NCI-H1105 treated with DMSO at 0.1 percent for 48 hours (cell line): ENCODE data around the gene BICRA.
A peak's percentile ranks its signal among the peaks of the same experiment; 100 is the strongest.
"Not testable (repeated sequence)": the region's sequence is repeated elsewhere in the genome, so short reads cannot be mapped to it uniquely, and the experiment has no call there.

Experiments used
- DNase-seq: peaks from one replicate; lab custom pipeline; 2025; lab: John Stamatoyannopoulos, UW

BICRA gene

DNA sequence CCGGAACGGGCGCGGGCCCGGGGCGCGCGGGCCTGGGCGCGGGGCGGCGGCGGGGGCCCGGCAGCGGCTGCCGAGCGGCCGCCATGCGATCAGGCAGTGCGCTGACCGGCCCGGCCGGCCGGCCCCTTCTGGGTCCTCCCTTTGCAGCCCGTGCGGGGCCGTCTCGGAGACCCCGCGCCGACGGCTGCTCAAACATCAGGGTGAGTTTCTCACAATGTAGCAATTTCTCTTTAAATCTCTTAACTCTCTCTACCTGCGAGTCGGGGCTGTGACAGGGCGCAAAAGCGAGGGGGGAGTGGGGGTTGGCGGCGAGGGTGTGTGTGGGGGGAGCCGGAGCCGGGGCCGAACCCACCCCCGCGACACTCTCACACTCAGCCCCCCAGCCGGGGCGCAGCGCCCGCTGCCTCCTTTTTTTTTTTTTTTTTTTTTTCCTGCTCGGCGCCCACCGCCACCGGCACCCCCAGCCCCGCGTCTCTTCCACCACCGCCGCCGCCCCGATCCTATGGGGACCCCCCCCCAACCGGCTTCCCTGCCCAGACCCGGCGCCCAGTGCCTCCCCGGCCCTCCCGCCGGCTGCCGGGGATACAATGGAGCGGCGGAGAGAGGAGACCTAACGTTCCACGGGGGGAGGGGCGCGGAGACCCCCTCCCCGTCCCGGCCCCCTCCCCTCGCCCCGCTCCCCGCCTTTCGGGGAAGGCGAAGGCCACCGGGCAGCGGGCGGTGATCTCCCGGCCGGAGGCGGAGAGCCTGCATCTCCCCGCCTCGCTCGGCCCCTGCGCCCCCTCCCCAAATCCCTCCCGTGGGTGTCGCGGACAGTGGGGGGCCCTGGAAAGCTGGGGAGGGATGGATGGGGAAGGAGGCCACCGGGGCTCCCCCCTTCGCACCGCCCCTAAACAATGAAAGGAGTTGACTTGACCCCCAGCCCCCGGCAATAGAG is at the start of gene BICRA:
BICRA (plus strand) TSS at position 166 of the 937 bp plus-strand sequence. CDS start 64,441 bp downstream, outside the sequence.
- peak; percentile 74 for DNase-seq

DNA sequence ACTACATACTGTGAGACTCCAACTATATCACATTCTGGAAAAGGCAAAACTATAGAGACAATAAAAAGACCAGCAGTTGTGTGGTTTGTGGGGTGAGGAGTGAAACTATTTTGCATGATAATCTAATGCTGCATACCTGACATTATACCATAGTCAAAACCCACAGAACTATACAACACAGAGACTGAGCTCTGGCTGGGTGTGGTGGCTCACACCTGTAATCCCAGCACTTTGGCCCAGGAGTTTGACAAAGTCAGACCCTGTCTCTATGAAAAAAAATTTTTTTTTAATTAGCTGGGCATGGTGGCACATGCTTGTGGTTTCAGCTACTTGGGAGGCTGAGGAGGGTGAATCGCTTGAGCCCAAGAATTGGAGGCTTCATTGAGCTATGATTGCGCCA is 47.9 kb upstream of the BICRA start:
- DNase-seq: no peak

DNA sequence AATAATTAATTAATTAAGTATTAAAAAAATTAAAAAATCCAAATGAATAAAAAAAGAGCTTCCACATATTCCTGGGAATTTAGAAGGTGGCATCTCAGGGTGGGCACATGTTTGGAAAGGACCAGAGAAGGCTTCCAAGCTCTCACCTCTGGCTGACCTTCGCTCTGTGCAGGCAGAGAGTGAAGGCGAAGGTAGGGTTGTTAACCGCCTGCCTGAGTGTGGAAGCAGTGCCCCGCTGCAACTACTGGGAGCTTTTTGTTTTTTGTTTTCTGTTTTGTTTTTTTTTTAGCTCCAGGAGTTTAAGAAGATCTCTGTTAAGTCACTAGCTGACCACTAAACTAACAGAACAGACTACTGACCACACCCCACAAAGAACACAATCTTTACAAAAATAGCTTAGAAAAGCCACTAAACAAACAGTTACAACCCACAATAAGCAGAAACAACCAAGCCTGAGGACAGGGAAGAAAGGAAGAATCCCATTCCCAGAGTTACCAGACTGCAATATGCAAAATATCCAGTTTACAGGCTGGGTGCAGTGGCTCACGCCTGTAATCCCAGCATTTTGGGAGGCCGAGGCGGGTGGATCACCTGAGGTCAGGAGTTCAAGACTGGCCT is 47.4 kb upstream of the BICRA start:
- no peak for DNase-seq

DNA sequence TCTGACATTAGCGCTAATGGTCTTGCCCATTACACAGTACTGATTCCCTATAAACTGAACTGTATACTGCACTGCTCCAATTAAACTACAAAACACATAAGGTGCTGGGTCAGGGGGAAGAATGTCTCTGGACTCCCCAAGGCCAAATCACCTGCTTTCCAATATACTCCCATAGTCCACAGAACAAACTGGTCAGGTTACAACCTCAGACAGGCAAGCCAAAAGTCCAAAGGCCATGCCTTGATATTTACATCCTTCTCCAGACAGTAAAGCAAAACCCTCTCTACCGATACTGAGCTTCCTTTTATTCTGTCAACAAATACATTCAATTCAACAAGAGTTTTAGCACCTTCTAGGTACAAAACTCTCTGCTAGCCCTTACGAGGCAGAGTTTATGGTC is 44.9 kb upstream of the BICRA start:
- no peak for DNase-seq

DNA sequence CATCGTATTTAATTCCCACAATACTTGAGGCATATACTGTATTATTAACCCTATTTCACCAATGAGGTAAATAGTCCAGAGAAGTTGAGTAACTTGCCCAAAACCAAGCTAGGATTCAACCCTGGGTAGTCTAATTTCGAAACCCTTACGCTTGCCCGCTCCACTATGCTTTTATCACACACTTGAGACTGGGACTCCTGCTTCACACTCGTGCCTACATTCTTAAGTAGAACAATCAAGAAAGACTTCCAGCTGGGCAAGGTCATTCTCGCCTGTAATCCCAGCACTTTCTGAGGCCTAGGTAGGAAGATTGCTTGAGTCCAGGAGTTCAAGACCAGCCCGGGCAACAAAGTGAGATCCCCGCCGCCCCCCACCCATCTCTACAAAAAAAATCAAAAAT is 39.6 kb upstream of the BICRA start:
- no peak for DNase-seq

DNA sequence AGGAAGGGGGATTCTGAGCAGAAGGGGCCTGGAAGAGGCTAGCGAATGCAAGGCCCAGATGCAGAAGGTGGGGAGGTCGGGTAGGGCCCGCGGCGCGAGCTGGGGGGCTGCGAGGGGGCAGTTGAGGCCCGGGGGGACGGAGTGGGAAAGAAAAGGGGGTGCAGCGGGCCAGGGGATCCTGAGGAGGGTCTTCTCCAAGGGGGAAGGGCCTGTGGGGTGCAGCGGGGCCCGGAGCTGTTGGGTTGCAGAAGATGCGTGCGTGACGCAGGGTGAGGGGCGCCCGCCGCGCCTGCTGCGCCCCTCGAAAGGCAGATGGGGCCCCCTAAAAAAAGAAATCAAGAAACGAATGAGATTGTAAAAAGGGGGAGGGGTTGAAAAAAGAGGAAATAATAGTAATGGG is 36.3 kb upstream of the BICRA start:
- no peak for DNase-seq

DNA sequence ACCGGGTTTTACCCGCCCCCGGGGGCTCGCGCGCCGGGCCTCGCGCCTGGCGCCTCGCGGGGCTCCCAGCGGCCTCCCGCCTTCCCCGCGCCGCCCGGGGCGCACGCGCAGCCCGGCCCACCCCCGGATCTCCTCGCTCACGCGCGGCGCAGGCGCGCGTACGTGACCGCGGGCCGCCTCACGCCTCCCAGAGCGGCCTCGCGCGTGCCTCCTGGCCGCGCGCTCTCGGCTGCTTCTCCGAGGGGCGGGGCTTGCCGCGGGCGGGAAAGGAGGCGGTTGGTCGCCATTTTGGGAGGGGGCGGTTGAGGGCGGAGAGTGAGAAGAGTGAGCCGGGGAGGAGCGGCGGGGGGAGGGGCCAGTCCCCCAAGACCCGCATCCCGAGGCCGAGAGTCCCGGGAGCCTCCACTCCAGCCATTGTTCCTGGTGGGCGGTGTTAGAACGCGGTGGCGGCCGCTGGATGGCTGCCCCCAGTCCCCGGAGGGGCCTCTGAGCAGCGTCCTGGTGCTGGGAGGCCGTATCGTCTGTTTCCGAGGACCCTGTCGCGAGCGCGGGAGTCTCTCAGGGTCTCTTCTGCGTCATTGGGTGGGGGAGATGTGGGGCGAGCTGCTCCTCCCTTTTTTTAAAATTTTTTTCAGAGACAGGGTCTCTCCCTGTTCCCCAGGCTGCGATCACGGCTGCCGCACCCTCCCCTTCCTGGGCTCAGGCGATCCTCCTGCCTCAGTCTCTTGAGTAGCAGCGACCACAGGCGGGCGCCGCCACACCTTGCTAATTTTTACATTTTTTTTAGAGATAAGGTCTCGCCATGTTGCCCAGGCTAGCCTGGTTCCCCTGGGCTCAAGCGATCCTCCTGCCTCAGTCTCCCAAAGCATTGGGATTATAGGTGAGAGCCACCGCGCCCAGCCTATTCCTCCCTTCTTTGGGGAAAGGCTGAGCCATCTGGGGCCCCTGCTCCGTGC is 35.6 kb upstream of the BICRA start, which contains the start of gene ZNF541:
ZNF541 (minus strand) TSS at position 78 of the 956 bp plus-strand sequence. CDS start 17,292 bp downstream, outside the sequence.
- DNase-seq: no peak

DNA sequence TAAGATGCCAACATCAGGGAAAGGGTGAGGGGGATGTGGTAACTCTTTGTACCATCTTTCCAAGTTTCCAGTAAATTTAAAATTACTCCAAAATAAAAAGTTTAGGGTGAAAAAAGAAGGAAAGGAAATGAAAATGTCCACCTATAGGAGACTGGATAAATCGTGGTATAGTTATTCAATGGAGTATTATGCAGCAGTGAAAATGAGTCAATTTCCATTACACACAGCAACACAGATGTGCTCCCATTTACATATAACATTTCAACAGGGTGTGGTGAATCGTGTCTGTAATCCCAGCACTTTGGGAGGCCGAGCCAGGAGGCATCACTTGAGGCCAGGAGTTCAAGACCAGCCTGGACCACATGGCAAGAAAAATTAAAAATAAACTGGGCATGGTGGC is 28.5 kb upstream of the BICRA start:
- no peak for DNase-seq

DNA sequence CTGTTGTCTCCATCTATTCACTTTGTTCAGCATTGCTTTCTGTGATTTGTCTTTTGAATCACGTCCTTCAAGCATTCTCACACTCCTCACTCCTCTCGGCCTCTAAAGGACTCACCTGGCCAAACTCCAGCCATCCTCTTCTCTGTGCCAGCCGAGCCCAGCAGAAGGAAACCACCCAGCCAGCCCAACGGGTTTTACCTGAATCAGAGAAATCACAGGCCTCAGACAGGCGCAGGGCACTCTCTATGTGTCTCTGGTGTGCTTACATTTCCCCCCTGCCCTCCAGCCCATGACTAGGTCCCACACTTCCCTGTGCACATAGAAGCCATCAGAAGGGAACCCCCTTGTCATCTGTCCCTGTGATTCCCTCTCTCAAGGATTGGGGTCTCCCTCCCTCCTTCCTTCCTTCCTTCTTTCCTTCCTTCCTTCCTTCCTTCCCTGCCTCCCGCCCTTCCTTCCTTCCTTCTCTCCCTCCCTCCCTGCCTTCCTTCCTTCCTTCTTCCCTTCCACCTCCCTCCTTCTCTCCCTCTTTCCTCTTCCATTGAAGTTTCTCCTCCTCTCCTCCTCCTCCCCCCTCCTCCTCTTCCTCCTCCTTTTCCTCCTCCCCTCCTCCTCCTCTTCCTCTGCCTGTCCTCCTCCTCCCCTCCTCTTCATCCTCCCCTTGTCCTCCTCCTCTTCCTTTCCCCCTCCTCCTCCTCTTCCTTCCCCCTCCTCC is 27.2 kb upstream of the BICRA start:
- DNase-seq: no peak

DNA sequence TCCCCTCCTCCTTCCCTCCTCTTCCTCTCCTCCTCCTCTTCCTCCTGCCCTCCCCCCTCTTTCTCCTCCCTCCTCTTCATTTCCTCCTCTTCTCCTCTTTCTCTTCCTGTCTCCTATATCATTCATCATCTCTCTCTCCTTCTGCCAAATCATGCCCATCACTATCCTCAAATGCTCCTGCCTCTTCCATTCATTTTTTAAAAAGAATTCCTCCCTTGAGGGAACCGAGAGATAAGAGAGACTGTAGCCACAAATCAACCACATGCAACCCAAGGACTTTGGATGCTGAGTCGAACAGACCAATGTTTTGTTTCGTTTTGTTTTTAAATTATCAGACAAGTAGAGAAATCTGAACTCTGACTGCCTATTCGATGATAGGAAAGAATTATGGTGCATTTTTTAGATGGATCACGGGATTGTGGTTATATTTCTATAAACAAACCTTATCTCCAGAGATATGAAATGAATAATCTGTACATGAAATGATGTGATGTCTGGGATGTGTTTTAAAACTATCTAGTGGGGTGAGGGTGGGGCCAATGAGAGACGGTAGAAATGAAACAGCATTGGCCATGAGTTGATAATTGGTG is 26.5 kb upstream of the BICRA start:
- no peak for DNase-seq

DNA sequence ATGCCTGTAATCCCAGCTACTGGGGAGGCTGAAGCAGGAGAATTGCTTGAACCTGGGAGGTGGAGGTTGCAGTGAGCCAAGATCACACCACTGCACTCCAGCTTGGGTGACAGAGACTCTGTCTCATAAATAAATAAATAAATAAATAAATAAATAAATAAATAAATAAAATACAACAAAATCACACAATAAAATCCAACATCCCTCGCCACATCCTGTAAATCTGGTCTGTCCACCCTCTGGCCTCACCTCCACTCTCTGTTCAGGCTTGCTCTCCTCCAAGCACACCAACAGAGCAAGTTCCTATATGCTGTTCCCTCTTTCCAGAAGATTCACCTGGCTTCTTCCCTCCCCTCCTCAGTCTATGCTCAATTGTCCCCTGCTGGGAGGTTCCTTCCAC is 25.8 kb upstream of the BICRA start:
- not testable (repeated sequence) for DNase-seq

DNA sequence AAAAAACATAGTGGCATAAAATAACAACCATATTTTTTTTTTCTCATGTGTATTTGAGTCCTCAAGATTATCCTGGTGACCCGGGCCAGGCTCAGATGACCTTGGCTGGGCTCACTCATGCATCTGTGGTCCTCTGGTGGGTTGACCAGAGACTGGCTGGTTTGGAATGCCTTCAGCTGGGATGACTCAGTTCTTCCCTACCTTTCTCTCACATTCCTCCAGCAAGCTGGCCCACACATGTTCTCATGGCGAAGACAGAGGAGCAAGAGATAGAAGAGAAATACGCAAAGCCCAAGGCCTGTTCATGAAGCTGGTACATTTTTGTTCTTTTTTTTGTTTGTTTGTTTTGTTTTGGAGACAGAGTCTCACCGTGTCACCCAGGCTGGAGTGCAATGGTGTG is 21.6 kb upstream of the BICRA start:
- no peak for DNase-seq

DNA sequence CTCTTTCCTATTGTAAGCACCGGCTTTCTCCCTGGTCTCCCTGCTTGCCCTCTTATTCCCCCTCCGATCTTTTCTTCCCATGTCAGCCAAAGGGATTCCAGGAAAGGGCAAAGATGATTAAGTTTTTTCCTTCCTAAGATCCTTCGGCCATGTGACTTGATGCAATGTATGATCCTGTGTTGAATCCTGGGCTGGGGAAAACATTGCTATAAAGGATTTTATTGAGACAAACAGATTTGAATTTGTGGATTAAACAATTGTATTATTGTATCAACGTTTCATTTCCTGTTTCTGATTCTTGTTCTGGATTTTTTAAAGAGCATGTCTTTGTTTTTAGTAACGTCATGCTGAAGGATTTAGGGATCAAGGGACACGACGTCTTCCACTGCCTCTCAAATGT is 19.1 kb upstream of the BICRA start:
- DNase-seq: no peak

DNA sequence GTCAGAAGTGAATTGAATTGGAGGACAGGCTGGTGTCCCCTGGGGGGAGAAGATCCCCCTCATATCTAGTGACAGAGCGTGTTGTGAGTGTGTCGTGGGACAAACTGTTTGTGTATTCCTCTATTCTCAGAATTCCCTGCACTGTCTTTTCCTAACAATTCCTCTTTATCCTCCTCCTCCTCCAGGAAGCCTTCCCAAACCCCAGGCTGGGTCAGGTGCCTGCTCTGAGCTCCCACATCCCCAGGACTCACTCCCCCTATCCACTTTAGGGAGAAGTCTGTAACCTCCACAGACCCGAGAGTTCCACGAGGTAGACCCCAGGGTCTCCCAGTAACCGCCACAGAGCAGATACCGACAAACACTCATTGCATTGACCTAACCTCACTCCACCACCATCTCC is 15.1 kb upstream of the BICRA start:
- DNase-seq: no peak

DNA sequence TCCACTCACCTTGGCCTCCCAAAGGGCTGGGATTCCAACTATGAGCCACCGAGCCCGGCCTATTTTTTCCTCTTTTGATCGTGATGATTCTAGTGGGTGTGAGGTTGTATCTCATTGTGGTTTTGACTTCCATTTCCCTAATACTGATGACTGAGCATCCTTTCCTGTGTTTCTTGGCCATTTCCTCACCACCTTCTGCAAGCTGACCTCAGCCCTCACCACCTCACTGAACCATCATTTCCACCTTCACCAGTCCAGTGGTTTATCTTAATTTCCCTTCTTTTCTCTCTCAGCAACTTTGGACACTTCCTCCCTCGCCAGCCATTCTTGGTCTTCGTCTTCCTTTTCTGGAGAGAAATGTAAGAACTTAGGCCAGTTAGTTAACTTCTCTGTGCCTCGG is 13.0 kb upstream of the BICRA start:
- no peak for DNase-seq

DNA sequence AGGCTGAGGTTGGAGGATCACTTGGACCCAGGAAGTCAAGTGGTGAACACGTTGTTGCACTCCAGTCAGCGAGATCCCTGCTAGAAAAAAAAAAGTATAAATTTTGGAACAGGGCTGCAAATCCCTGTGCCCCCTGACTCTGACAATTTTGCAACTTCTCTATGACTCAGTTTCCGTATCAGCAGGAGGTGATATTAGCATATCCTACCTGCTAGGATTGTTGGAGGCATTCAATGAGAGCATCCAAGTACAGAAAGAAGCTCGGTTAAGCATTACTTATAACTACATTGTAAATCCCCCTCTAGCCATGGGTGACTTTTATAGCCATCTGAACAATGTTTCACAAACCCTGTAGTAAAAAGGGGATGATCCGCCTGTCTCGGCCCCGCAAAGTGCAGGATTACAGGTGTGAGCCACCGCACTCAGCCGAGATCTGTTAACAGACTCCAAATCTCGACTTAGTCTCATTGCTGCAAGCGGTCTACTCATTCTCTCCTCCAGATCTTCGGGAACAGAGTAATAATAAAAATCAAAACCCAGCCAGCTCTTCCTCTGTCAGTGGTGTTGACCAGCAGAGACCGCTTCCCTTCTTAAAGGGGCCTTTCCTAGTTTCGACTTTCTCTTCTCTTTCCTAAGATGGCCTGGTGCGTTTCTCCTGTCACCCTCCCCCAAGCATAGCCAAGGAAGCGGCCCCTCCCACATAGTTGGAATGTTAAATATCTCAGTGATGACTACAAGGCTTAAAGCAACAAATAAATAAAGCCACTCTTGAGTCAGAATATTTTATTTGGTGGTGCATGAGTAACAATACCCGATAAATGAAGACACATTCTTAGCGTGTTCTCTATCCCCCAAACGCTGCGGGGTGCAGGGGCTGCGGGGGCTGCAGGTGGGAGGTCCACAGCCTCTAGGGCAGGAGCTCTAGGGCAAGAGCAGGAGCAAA is 10.3 kb upstream of the BICRA start:
- no peak for DNase-seq

DNA sequence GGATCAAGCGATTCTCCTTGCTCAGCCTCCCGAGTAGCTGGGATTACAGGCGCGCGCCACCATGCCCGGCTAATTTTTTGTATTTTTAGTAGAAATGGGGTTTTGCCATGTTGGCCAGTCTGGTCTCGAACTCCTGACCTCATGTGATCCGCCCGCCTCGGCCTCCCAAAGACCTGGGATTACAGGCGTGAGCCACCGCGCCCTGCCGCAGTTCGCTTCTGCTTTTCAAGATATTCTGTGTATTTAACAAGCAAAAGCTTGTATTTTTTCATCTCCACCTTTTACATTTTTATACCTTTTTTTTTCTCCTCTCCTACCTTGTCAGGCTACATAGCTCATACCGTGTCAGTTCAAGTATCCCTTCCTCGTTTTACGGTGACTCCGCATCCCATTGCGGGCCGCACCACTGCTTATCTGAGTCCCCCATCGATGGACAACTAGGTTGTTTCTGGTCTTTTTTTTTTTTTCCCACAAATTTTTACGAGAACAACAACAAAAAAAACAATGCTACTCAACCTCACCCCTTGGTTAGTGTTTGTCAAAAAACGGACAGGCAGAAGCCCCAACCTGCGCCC is 9.2 kb upstream of the BICRA start:
- not testable (repeated sequence) for DNase-seq

DNA sequence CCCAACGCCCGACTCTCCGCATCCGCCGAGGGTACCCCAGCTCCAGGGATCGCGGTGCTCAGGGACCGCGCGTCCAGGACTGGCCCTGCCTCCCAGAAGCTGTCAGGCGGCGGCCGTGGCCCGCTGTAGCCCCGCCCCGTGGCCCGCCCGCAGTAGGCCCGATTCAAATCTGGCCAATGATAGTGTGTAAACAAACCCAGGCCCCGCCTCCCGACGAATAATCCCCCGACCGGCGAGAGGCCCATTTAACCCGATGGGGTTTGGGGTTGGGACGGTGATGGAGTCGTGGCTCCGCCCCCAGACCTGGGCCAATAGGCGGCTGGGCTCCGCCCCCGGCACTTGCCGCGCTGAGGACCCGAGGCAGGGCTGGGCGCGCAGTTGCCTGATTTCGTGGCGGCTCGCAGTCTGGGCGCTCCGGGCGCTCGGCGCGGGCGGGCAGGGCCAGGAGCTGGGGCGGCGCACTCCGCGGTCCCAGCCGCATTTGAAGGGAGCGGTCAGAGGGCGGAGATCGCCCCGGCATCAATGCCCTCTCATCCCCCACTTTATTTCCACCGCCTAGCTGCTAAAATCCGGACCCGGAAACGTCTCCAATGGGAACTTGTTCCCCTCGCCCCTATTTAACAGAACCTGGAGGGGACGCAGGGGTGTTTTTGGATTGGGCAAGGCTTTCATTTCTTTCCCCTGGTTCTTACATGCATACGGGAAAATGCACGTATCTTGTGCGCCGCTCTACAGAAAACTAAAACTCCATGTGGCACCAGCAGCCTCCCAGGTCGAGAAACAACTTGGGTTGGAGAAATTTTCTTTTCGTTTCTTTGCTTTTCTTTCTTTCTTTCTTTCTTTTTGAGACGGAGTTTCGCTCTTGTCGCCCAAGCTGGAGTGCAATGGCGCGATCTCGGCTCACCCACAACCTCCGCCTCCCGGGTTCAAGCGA is 8.4 kb upstream of the BICRA start:
- DNase-seq: peak; percentile 98
